Mesenchymal stem cell (in vitro differentiated cells and primary cell): ENCODE measurements around the gene PLEKHG4B.

ENCODE experiments used
- DNase-seq: peaks from one replicate; pipeline ENCODE4 v3.0.0-alpha.2; 2013
- H2AFZ ChIP-seq: one replicate; pipeline ENCODE4 v1.6.1; 2013; ENCODE audit warnings: low read depth, mild to moderate bottlenecking, control low read depth, inconsistent platforms, low read length, moderate library complexity
- H2AK5ac ChIP-seq: 2 replicates; pipeline ENCODE4 v1.6.1; 2013; ENCODE audit warnings: low read length, moderate library complexity, mild to moderate bottlenecking, inconsistent platforms; ENCODE audit not compliant: severe bottlenecking
- H2BK120ac ChIP-seq: one replicate; pipeline ENCODE4 v1.6.1; 2013; ENCODE audit warnings: low read depth, mild to moderate bottlenecking, inconsistent platforms, low read length, moderate library complexity
- H2BK12ac ChIP-seq, 2 experiments: one replicate each; pipeline ENCODE4 v1.6.1; 2013; ENCODE audit warnings: inconsistent platforms in 2 of 2, low read length in 2 of 2, mild to moderate bottlenecking in 2 of 2, moderate library complexity in 2 of 2, control low read depth in 1 of 2
- H2BK15ac ChIP-seq: one replicate; pipeline ENCODE4 v1.6.1; 2013; ENCODE audit warnings: mild to moderate bottlenecking, low read depth, inconsistent platforms; ENCODE audit not compliant: poor library complexity, severe bottlenecking
- H2BK5ac ChIP-seq: 2 replicates; pipeline ENCODE4 v1.6.1; 2013; ENCODE audit warnings: low read depth, mild to moderate bottlenecking, low read length, control low read depth, inconsistent platforms; ENCODE audit not compliant: poor library complexity, severe bottlenecking
- H3K14ac ChIP-seq, 2 experiments: one replicate each; pipeline ENCODE4 v1.6.1; 2013; ENCODE audit warnings: inconsistent platforms in 2 of 2, low read length in 2 of 2, control low read depth in 1 of 2, mild to moderate bottlenecking in 1 of 2, moderate library complexity in 1 of 2
- H3K18ac ChIP-seq, 2 experiments: one replicate each; pipeline ENCODE4 v1.6.1; 2013; ENCODE audit warnings: inconsistent platforms in 2 of 2, low read length in 2 of 2, control low read depth in 1 of 2, low read depth in 1 of 2, mild to moderate bottlenecking in 1 of 2
- H3K23ac ChIP-seq, 2 experiments: one replicate each; pipeline ENCODE4 v1.6.1; 2013; ENCODE audit warnings: inconsistent platforms in 2 of 2, low read length in 2 of 2, mild to moderate bottlenecking in 2 of 2, moderate library complexity in 2 of 2, control low read depth in 1 of 2
- H3K27ac ChIP-seq: 2 replicates; pipeline ENCODE4 v1.5.1; 2013; ENCODE audit warnings: mild to moderate bottlenecking, moderate library complexity, low read length, control low read depth, inconsistent platforms; ENCODE audit not compliant: poor library complexity, severe bottlenecking
- H3K27me3 ChIP-seq, 2 experiments: 2 replicates each; pipeline versions ENCODE4 v1.6.1 to v1.7.0; 2013; ENCODE audit warnings: low read length in 2 of 2, mild to moderate bottlenecking in 2 of 2, moderate library complexity in 2 of 2, control low read depth in 1 of 2, inconsistent platforms in 1 of 2; ENCODE audit not compliant: control insufficient read depth in 1 of 2, insufficient read depth in 1 of 2
- H3K36me3 ChIP-seq, 2 experiments: 2 replicates each; pipeline versions ENCODE4 v1.6.1 to v1.7.0; 2013; ENCODE audit warnings: low read length in 2 of 2, control low read depth in 1 of 2, inconsistent platforms in 1 of 2, low read depth in 1 of 2, mild to moderate bottlenecking in 1 of 2; ENCODE audit not compliant: insufficient read depth in 2 of 2, control insufficient read depth in 1 of 2
- H3K4ac ChIP-seq, 2 experiments: one replicate each; pipeline ENCODE4 v1.6.1; 2013; ENCODE audit warnings: inconsistent platforms in 2 of 2, low read length in 2 of 2, mild to moderate bottlenecking in 2 of 2, moderate library complexity in 2 of 2, control low read depth in 1 of 2, low read depth in 1 of 2
- H3K4me1 ChIP-seq: 2 replicates; pipeline ENCODE4 v1.6.1; 2013; ENCODE audit warnings: low read depth, low read length, control low read depth; ENCODE audit not compliant: control insufficient read depth, insufficient read depth
- H3K4me2 ChIP-seq: 2 replicates; pipeline ENCODE4 v1.6.1; 2013; ENCODE audit warnings: low read length, mild to moderate bottlenecking, inconsistent platforms; ENCODE audit not compliant: poor library complexity, severe bottlenecking
- H3K4me3 ChIP-seq, 2 experiments: 2 replicates each; pipeline versions ENCODE4 v1.5.1 to v1.7.0; 2013; ENCODE audit warnings: low read length in 2 of 2, mild to moderate bottlenecking in 2 of 2, control low read depth in 1 of 2, low read depth in 1 of 2; ENCODE audit not compliant: insufficient read depth in 1 of 2
- H3K79me1 ChIP-seq: replicated peaks from 2 replicates; pipeline ENCODE4 v1.6.1; 2013; ENCODE audit warnings: mild to moderate bottlenecking, control low read depth, low read length, inconsistent platforms; ENCODE audit not compliant: poor library complexity, severe bottlenecking
- H3K9ac ChIP-seq: 2 replicates; pipeline ENCODE4 v1.7.0; 2013; ENCODE audit warnings: mild to moderate bottlenecking, low read length, moderate library complexity
- H3K9me3 ChIP-seq: 2 replicates; pipeline ENCODE4 v1.7.0; 2013; ENCODE audit warnings: mild to moderate bottlenecking, low read length; ENCODE audit not compliant: control insufficient read depth
- H4K8ac ChIP-seq: one replicate; pipeline ENCODE4 v1.6.1; 2013; ENCODE audit warnings: inconsistent platforms, mild to moderate bottlenecking, low read length, moderate library complexity
- H4K91ac ChIP-seq: one replicate; pipeline ENCODE4 v1.6.1; 2013; ENCODE audit warnings: mild to moderate bottlenecking, low read length, inconsistent platforms
- WGBS: methylation state at CpG from one replicate; pipeline ENCODE4 v1.1.7; 2013; ENCODE audit warnings: mixed read lengths; 5-methylcytosine and 5-hydroxymethylcytosine counted together

The PLEKHG4B gene

DNA sequence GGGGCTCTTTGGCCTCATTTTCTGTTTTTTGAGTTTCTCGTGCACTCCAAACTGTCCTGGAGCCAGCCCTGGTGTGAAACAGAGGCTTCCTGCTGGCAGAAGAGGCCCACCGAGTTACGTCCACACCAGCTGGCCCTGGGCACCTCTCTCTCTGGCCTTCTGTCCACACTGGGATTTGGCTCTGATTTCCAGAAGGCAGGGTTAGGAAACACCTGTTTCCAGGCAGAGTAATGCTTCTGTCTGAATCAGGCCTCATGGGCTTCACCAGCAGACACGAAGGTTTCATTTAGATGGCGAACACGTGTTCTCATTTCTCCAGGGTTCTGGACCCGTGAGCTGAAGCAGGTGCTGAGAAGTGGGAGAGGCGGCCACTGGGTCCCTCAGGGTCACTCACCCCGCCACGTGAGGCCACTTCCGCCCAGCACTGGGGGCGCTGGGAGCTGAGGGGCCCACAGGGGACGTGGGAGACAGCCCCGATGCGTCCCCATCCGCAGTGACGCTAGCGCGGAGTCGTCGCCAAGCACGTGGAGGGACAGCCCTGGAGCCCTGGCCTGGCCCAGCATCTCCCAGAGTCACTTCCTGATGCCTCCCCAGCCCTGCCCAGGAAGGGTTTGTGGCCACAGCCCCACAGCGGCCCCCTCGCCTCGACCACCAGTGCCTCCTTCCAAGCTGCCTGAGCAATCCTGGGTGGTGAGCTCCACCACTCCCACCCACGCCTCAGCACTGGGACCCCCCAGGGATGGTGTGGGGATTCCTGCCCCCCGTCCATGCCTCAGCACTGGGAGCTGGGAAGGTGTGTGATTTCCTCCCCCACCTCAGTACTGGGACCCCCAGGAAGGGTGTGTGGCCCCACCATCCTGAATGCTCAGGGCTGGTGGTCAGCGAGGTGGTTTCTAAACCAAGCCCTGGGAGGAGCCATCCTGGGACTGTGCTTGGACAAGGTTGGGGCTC is 94.4 kb downstream of the PLEKHG4B start:
- 93% methylated on average over 28 of the region's 28 CpGs for WGBS

DNA sequence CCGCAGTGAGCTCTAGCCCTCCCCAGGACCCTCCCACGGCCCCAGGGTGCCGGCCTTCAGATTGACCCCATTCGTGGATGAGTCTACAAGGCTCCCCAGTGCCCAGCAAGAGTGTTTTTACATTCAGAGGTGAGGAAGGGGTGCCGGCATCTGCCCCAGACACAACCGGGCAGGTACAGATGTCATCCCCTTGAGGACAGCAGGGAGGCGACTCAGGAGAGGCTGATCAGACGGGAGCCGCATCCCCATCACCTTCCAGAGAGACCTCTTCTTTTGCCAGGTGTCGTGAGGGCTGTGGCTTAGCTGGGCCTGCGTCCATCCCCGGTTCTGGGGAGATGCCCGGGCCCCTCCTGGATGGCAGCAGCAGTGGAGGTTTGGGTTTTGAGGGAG is 95.1 kb downstream of the PLEKHG4B start:
- no peak overlapping the region for H4K91ac ChIP-seq
- no peak overlapping the region for H3K4me3 ChIP-seq
- H3K36me3 ChIP-seq, result peaks cover 0 to 7% of the 10 kb centered on the region in 2 experiments
- H3K9ac ChIP-seq, result no peak overlapping the region
- H3K27ac ChIP-seq, result no peak overlapping the region
- H2BK5ac ChIP-seq, result no peak overlapping the region
- H3K4me2 ChIP-seq, result no peak overlapping the region
- DNase-seq, result no peak
- H3K4ac ChIP-seq, result no peak overlapping the region
- H2AK5ac ChIP-seq, result no peak overlapping the region
- no peaks in the 10 kb centered on the region for H3K79me1 ChIP-seq
- no peak overlapping the region for H2BK120ac ChIP-seq
- 85% methylated on average over 10 of the region's 13 CpGs for WGBS
- no peak overlapping the region for H3K23ac ChIP-seq
- H2BK12ac ChIP-seq, result no peak overlapping the region
- H3K27me3 ChIP-seq, result peaks cover 0 to 43% of the 10 kb centered on the region in 2 experiments
- H3K4me1 ChIP-seq, result peaks cover 11% of the 10 kb centered on the region
- no peak overlapping the region for H2BK15ac ChIP-seq
- no peak overlapping the region for H3K18ac ChIP-seq
- H2AFZ ChIP-seq, result no peak overlapping the region
- H3K14ac ChIP-seq, result no peak overlapping the region
- H3K9me3 ChIP-seq, result no peaks in the 10 kb centered on the region
- no peak overlapping the region for H4K8ac ChIP-seq

More for the DNA sequence above, 94.4 kb downstream of the PLEKHG4B start:
- peaks cover 0 to under 1% of the 10 kb centered on the region in 2 experiments for H3K36me3 ChIP-seq
- no peak overlapping the region for H3K4ac ChIP-seq
- peaks cover 0 to 36% of the 10 kb centered on the region in 2 experiments for H3K27me3 ChIP-seq
- no peaks in the 10 kb centered on the region for H3K79me1 ChIP-seq
- H3K4me3 ChIP-seq, result no peak overlapping the region
- no peak overlapping the region for H2BK15ac ChIP-seq
- peaks cover 11% of the 10 kb centered on the region for H3K4me1 ChIP-seq
- no peak overlapping the region for H4K8ac ChIP-seq
- no peak overlapping the region for H3K27ac ChIP-seq
- H4K91ac ChIP-seq, result no peak overlapping the region
- H3K9me3 ChIP-seq, result no peaks in the 10 kb centered on the region
- no peak for DNase-seq
- no peak overlapping the region for H3K18ac ChIP-seq
- H3K23ac ChIP-seq, result no peak overlapping the region
- no peak overlapping the region for H2BK12ac ChIP-seq
- no peak overlapping the region for H2AFZ ChIP-seq
- H2BK120ac ChIP-seq, result no peak overlapping the region
- no peak overlapping the region for H3K4me2 ChIP-seq
- H3K14ac ChIP-seq, result no peak overlapping the region
- H3K9ac ChIP-seq, result no peak overlapping the region
- H2AK5ac ChIP-seq, result no peak overlapping the region
- H2BK5ac ChIP-seq, result no peak overlapping the region

DNA sequence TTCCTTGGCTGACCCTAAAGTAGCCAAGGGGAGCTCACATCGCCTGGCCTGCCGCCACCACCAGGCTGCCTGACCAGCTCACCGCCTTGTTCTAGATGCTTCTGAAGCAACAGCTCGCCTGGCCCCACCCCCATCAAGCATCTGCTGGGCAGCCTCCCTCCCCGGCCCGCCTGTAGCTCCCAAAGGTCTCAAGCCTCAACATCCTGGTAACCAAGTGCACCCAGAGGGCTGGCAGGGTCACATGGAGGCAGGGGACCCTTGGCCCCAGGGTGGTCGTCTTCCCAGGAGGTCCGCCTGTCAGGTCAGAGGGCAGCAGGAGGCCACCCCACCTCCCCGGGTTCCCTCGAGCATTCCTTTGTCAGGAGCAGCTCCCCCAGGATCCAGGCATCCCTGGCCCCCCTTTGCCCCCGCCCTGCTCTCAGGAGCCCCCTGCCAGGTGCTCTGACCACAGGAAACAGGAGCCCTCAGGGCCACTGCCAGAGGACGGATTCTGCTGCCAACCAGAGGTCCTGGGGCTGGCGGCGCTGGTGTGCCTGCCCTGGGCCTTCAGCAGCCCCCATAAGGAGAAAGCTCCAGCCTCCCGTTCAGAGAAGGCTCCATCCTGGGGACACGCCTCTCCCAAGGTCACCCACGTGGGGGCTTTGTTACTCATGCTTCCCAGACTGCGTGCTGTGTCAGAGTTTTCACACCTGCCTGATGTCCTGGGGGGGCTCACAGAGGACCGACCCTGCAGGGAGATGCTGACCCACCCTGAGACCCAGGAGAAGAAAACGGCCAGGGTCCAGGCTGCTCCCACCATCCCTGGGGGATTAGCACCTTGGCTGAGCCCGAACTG is 95.9 kb downstream of the PLEKHG4B start:
- H3K18ac ChIP-seq, result no peak overlapping the region
- H3K9me3 ChIP-seq, result no peaks in the 10 kb centered on the region
- peak overlapping the region in 1 of 2 experiments; percentile 50 for H3K4me3 ChIP-seq
- H2BK15ac ChIP-seq, result no peak overlapping the region
- no peak overlapping the region for H4K91ac ChIP-seq
- no peak overlapping the region for H2AK5ac ChIP-seq
- H3K27me3 ChIP-seq, result peaks cover 0 to 48% of the 10 kb centered on the region in 2 experiments
- no peak overlapping the region for H2AFZ ChIP-seq
- H3K36me3 ChIP-seq, result peaks cover 0 to 11% of the 10 kb centered on the region in 2 experiments
- H2BK120ac ChIP-seq, result no peak overlapping the region
- no peak overlapping the region for H2BK5ac ChIP-seq
- H3K9ac ChIP-seq, result peak overlapping the region; percentile 41
- 64% methylated on average over 21 of the region's 21 CpGs for WGBS
- no peak overlapping the region for H3K4ac ChIP-seq
- no peaks in the 10 kb centered on the region for H3K79me1 ChIP-seq
- peaks cover 11% of the 10 kb centered on the region for H3K4me1 ChIP-seq
- DNase-seq, result peak; percentile 7
- no peak overlapping the region for H4K8ac ChIP-seq
- no peak overlapping the region for H3K27ac ChIP-seq
- H2BK12ac ChIP-seq, result no peak overlapping the region
- no peak overlapping the region for H3K23ac ChIP-seq
- no peak overlapping the region for H3K4me2 ChIP-seq
- no peak overlapping the region for H3K14ac ChIP-seq
